ENCODE data around the gene HLA-DPA1.

DNA sequence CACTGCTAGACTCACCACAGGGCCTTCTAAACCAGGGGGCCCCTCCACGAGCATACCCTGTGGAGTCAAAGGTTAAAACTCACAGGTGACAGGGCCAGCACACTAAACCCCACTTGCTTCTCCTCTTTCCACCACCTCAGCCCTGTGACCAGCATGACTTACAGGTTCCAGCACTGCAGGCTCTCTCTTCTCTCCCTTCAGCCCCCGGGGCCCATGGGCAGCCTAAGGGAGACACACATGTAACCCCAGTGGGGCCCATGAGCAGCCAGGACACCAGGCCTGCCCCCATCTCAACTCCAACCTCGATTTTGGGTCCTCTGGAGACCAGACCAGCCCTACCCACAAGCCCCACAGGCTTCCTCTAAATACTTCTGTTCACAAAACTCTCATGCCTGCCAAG is 30.3 kb upstream of the HLA-DPA1 start:
- no peak for TF ChIP-seq EP300 (IDR thresholded peaks at IDR 0.05)
- TF ChIP-seq POLR2A (IDR thresholded peaks at IDR 0.05) = no peak
- TF ChIP-seq, protein P1, sequence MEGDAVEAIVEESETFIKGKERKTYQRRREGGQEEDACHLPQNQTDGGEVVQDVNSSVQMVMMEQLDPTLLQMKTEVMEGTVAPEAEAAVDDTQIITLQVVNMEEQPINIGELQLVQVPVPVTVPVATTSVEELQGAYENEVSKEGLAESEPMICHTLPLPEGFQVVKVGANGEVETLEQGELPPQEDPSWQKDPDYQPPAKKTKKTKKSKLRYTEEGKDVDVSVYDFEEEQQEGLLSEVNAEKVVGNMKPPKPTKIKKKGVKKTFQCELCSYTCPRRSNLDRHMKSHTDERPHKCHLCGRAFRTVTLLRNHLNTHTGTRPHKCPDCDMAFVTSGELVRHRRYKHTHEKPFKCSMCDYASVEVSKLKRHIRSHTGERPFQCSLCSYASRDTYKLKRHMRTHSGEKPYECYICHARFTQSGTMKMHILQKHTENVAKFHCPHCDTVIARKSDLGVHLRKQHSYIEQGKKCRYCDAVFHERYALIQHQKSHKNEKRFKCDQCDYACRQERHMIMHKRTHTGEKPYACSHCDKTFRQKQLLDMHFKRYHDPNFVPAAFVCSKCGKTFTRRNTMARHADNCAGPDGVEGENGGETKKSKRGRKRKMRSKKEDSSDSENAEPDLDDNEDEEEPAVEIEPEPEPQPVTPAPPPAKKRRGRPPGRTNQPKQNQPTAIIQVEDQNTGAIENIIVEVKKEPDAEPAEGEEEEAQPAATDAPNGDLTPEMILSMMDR (IDR thresholded peaks at IDR 0.05) = no peak

Measured in sigmoid colon (tissue), 4 donors.